Measurements from ENCODE around the gene PLPPR4. TPM values are rescaled to one million over a fixed set of nuclear protein-coding genes. Genes with fewer than 3 reads are reported as not detected.

The PLPPR4 gene
- total RNA-seq, 1 donor from 2014 or later: 7.2 TPM

- Histone ChIP-seq H3K4me1 (no peaks in the 10 kb centered on the region), H3K27me3 (no peaks in the 10 kb centered on the region)
- intact Hi-C loops (cut with DNase I): no loop called here
These were observed 30.8 kb upstream of the PLPPR4 start for GRCh38 chr1:99233446-99233845.

DNA sequence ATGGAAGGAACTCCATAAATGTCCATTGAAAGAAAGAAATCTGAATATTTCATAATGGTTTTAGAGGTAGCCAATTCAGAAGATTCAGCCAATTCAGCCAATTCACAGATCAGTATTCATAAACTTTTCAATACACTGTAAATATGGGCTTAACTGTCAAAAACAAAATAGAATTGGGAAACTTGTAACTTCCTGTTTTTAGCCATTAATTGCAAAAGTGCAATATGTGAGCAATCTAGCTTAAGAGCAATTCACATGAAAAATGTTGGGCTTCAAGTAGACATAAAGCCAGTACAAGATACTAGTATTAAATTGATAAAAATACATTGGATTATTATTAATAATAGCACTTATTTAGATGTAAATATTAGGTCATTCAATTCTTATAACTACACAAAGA is 27.5 kb upstream of the PLPPR4 start:
- intact Hi-C loops (cut with DNase I): no loop called here
- TF ChIP-seq, protein P1, sequence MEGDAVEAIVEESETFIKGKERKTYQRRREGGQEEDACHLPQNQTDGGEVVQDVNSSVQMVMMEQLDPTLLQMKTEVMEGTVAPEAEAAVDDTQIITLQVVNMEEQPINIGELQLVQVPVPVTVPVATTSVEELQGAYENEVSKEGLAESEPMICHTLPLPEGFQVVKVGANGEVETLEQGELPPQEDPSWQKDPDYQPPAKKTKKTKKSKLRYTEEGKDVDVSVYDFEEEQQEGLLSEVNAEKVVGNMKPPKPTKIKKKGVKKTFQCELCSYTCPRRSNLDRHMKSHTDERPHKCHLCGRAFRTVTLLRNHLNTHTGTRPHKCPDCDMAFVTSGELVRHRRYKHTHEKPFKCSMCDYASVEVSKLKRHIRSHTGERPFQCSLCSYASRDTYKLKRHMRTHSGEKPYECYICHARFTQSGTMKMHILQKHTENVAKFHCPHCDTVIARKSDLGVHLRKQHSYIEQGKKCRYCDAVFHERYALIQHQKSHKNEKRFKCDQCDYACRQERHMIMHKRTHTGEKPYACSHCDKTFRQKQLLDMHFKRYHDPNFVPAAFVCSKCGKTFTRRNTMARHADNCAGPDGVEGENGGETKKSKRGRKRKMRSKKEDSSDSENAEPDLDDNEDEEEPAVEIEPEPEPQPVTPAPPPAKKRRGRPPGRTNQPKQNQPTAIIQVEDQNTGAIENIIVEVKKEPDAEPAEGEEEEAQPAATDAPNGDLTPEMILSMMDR (IDR thresholded peaks at IDR 0.05): no peak
- Histone ChIP-seq H3K9me3 (no peaks in the 10 kb centered on the region), H3K27ac (no peak overlapping the region), H3K36me3 (no peaks in the 10 kb centered on the region), H3K4me3 (no peak overlapping the region), H3K4me1 (no peaks in the 10 kb centered on the region), H3K27me3 (no peaks in the 10 kb centered on the region)
- no peak for DNase-seq (ENCODE audit: low spot score in 2 of 2)

More at GRCh38 chr1:99233446-99233845, 30.8 kb upstream of the PLPPR4 start:
- no peak overlapping the region for H3K27ac ChIP-seq
- no peak for DNase-seq (ENCODE audit: low spot score in 2 of 2)
- no peaks in the 10 kb centered on the region for H3K9me3 ChIP-seq
- H3K36me3 ChIP-seq: no peaks in the 10 kb centered on the region
- TF ChIP-seq, protein P1 (IDR thresholded peaks at IDR 0.05): no peak
- H3K4me3 ChIP-seq: no peak overlapping the region

DNA sequence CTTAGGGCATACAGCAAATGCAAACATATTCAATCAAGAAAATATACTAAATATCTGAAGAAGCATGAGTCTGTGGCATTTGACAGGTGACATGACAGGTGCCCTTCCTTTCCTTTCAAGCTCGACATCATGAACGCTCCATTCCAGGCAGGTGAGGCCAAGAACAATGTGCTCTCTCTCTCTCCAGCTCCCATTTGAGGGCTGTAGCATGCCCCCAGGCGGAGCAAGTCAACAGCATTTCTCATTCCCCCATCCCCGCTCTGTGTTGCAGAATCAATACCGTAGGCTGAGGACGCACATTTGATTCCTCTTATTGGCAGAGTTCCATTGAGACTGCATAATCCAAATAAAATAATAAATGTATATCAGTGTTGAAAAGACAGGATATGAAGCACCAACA is 24.6 kb upstream of the PLPPR4 start:
- no peaks in the 10 kb centered on the region for H3K4me1 ChIP-seq
- no peak for DNase-seq (ENCODE audit: low spot score in 2 of 2)
- H3K36me3 ChIP-seq: no peaks in the 10 kb centered on the region
- H3K4me3 ChIP-seq: no peak overlapping the region
- TF ChIP-seq, protein P1 (IDR thresholded peaks at IDR 0.05): no peak
- H3K27me3 ChIP-seq: no peaks in the 10 kb centered on the region
- no peak overlapping the region for H3K27ac ChIP-seq
- no peaks in the 10 kb centered on the region for H3K9me3 ChIP-seq
- intact Hi-C loops (cut with DNase I): no loop called here

DNA sequence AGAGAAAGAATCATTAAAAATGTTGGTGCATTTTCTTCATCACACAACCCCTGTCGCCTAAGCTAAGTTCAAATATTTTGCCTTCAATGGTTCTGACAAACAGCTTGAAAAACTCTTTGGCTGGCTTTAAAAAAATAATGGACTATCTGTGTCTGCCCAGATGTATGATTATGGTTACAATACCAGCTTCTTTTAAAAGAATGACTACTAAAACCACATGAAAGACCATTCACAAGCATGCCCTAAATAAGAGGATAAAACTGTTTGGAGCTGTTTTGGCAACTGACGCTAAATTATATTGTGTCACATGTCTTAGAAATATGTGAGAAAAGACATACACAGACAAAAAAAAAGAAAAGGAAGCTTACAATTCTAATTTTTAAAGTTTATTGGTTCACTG is 23.7 kb upstream of the PLPPR4 start:
- Histone ChIP-seq H3K4me1 (no peaks in the 10 kb centered on the region), H3K36me3 (no peaks in the 10 kb centered on the region), H3K27ac (no peak overlapping the region), H3K9me3 (peaks cover 0 to under 1% of the 10 kb centered on the region in 2 donors), H3K27me3 (no peaks in the 10 kb centered on the region), H3K4me3 (no peak overlapping the region)
- intact Hi-C loops (cut with DNase I): no loop called here
- no peak for DNase-seq (ENCODE audit: low spot score in 2 of 2)
- TF ChIP-seq, protein P1 (IDR thresholded peaks at IDR 0.05): no peak

DNA sequence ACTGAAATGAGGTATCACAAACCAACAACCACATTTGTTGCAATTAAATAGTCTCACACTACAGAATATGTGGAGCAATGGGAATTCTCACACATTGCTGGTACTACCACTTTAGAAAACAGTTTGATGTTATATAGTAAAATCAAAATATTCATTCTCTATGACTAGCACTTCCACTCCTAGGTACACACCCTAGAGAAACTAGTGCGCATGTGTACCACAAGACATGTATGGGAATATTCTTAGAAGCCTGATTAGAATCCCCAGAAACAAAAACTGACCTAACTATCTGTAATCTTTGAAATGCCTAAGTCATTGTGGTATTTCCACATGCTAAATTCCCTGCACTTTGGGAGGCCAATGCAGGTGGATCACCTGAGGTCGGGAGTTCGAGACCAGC is 18.1 kb upstream of the PLPPR4 start:
- peaks cover 0 to 8% of the 10 kb centered on the region in 2 donors for H3K9me3 ChIP-seq
- intact Hi-C loops (cut with DNase I): no loop called here
- H3K27ac ChIP-seq: no peak overlapping the region
- H3K4me3 ChIP-seq: no peak overlapping the region
- TF ChIP-seq, protein P1 (IDR thresholded peaks at IDR 0.05): no peak
- no peaks in the 10 kb centered on the region for H3K27me3 ChIP-seq
- H3K36me3 ChIP-seq: no peaks in the 10 kb centered on the region
- H3K4me1 ChIP-seq: no peaks in the 10 kb centered on the region
- DNase-seq (ENCODE audit: low spot score in 2 of 2): no peak

DNA sequence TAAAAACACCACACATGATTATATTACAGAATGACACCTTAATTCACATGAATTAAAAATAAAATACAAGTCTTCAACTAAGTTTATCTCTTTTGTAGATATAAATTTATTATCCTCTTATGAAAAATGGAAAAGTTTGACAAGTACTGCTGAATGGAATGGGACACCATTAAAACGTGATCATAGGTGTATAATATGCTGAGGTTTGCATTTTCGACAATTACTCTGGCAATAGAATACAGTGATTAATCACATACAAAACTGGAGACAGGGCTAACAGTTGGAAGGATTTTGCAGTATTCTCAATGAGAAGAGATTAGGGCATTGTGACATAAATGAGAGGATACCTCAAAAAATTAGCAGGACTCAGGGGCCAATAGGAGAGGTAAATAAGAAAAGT is 17.1 kb upstream of the PLPPR4 start:
- H3K27ac ChIP-seq: no peak overlapping the region
- H3K9me3 ChIP-seq: peaks cover 0 to 8% of the 10 kb centered on the region in 2 donors
- no peaks in the 10 kb centered on the region for H3K27me3 ChIP-seq
- DNase-seq (ENCODE audit: low spot score in 2 of 2): no peak
- no peaks in the 10 kb centered on the region for H3K4me1 ChIP-seq
- no peak overlapping the region for H3K4me3 ChIP-seq
- TF ChIP-seq, protein P1 (IDR thresholded peaks at IDR 0.05): no peak
- intact Hi-C loops (cut with DNase I): no loop called here
- H3K36me3 ChIP-seq: no peaks in the 10 kb centered on the region

Data from ascending aorta (tissue), 2 donors.